ENCODE data around the gene MICAL3.

DNA sequence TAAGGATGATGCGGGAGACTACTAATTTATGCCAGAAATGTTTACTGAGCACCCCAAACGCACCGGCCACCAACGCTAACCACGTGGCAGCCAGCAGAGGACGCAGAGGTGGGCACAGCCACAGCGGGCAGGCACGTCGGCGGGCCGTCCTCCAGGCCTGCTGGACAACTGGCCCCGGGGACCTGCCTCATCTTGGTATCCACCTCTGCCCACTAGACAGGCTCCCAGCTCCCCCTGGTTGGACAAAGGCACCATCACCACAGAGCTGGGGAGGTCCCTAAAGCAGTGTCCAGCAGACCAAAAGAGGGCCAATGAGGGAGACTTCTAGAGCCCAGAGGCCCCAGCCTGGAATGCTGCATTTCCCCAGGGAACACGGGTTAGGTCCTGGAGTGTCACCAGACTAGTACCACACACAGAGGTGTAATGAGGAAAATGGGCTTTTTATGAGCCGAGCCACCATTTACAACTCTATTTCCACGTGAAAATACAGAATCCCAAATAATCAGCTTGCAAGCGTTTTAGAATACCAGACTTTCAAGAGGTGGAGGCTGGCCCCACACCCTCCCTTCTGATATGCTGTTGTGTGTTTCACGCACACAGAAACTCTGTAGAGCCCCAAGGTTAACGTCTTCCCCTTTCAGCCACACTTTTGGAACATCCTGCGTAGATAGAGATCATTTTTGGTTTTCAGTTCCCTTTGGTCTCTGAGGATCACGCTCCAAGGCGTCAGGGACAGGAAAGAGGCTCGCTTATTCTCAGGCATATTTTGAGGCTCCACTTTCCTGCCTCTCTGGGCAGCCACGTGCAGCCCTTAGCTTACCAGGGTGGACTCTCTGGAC lies 226.4 kb downstream of the MICAL3 start:
- no peak for TF ChIP-seq POLR2A (IDR thresholded peaks at IDR 0.05; ENCODE audit: low read length)
- TF ChIP-seq, protein P1, sequence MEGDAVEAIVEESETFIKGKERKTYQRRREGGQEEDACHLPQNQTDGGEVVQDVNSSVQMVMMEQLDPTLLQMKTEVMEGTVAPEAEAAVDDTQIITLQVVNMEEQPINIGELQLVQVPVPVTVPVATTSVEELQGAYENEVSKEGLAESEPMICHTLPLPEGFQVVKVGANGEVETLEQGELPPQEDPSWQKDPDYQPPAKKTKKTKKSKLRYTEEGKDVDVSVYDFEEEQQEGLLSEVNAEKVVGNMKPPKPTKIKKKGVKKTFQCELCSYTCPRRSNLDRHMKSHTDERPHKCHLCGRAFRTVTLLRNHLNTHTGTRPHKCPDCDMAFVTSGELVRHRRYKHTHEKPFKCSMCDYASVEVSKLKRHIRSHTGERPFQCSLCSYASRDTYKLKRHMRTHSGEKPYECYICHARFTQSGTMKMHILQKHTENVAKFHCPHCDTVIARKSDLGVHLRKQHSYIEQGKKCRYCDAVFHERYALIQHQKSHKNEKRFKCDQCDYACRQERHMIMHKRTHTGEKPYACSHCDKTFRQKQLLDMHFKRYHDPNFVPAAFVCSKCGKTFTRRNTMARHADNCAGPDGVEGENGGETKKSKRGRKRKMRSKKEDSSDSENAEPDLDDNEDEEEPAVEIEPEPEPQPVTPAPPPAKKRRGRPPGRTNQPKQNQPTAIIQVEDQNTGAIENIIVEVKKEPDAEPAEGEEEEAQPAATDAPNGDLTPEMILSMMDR (IDR thresholded peaks at IDR 0.05): no peak
- TF ChIP-seq, protein P2, sequence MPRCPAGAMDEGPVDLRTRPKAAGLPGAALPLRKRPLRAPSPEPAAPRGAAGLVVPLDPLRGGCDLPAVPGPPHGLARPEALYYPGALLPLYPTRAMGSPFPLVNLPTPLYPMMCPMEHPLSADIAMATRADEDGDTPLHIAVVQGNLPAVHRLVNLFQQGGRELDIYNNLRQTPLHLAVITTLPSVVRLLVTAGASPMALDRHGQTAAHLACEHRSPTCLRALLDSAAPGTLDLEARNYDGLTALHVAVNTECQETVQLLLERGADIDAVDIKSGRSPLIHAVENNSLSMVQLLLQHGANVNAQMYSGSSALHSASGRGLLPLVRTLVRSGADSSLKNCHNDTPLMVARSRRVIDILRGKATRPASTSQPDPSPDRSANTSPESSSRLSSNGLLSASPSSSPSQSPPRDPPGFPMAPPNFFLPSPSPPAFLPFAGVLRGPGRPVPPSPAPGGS (IDR thresholded peaks at IDR 0.05): no peak
- TF ChIP-seq, protein P3, sequence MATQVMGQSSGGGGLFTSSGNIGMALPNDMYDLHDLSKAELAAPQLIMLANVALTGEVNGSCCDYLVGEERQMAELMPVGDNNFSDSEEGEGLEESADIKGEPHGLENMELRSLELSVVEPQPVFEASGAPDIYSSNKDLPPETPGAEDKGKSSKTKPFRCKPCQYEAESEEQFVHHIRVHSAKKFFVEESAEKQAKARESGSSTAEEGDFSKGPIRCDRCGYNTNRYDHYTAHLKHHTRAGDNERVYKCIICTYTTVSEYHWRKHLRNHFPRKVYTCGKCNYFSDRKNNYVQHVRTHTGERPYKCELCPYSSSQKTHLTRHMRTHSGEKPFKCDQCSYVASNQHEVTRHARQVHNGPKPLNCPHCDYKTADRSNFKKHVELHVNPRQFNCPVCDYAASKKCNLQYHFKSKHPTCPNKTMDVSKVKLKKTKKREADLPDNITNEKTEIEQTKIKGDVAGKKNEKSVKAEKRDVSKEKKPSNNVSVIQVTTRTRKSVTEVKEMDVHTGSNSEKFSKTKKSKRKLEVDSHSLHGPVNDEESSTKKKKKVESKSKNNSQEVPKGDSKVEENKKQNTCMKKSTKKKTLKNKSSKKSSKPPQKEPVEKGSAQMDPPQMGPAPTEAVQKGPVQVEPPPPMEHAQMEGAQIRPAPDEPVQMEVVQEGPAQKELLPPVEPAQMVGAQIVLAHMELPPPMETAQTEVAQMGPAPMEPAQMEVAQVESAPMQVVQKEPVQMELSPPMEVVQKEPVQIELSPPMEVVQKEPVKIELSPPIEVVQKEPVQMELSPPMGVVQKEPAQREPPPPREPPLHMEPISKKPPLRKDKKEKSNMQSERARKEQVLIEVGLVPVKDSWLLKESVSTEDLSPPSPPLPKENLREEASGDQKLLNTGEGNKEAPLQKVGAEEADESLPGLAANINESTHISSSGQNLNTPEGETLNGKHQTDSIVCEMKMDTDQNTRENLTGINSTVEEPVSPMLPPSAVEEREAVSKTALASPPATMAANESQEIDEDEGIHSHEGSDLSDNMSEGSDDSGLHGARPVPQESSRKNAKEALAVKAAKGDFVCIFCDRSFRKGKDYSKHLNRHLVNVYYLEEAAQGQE (IDR thresholded peaks at IDR 0.05): no peak
- TF ChIP-seq SMC3 (IDR thresholded peaks at IDR 0.05): no peak
- TF ChIP-seq SREBF2 (IDR thresholded peaks at IDR 0.05): no peak
- TF ChIP-seq ZC3H11A (IDR thresholded peaks at IDR 0.05): no peak
- TF ChIP-seq, protein P4, sequence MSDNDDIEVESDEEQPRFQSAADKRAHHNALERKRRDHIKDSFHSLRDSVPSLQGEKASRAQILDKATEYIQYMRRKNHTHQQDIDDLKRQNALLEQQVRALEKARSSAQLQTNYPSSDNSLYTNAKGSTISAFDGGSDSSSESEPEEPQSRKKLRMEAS (IDR thresholded peaks at IDR 0.05): no peak
- TF ChIP-seq, protein P5, sequence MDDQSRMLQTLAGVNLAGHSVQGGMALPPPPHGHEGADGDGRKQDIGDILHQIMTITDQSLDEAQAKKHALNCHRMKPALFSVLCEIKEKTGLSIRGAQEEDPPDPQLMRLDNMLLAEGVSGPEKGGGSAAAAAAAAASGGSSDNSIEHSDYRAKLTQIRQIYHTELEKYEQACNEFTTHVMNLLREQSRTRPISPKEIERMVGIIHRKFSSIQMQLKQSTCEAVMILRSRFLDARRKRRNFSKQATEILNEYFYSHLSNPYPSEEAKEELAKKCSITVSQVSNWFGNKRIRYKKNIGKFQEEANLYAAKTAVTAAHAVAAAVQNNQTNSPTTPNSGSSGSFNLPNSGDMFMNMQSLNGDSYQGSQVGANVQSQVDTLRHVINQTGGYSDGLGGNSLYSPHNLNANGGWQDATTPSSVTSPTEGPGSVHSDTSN (IDR thresholded peaks at IDR 0.05): no peak
- TF ChIP-seq RAD21 (conservative IDR thresholded peaks at IDR 0.05 in 1 of 2, IDR thresholded peaks at IDR 0.05 in 1 of 2): no peak
- no peak for TF ChIP-seq POLR2AphosphoS2 (conservative IDR thresholded peaks at IDR 0.05; ENCODE audit: low read length)
- no peak for TF ChIP-seq RCOR1 (IDR thresholded peaks at IDR 0.05; ENCODE audit: low read depth, low read length)
